Measurements from ENCODE around the gene COQ10A. TPM values are rescaled to one million over a fixed set of nuclear protein-coding genes. Genes with fewer than 3 reads are reported as not detected.

The COQ10A gene
- total RNA-seq, 2 experiments from 2014 or later = 15.3 to 17.1 TPM

GRCh38 chr12:56311003-56311402, 44.3 kb downstream of the COQ10A start:
- no peak for DNase-seq
- Mint-ChIP-seq H3K27me3 (no peaks in the 10 kb centered on the region), H3K27ac (peak overlapping the region; percentile 50), H3K4me3 (no peak overlapping the region), H3K9me3 (no peaks in the 10 kb centered on the region), H3K4me1 (peaks cover 13% of the 10 kb centered on the region), H3K36me3 (ENCODE audit: low read depth) (peaks cover 28% of the 10 kb centered on the region)
- POLR2A ChIA-PET = no interaction called here
- CTCF ChIA-PET = interaction anchor here (0.6 to 1.6 kb wide), 9 partner anchors 10 to 444 kb away, joined by 3 to 8 read pairs (median 5); partner anchors contain the start of genes PAN2, SMARCC2 and ZC3H10

- DNase-seq = no peak
- no peaks in the 10 kb centered on the region for H3K27me3 Mint-ChIP-seq
- H3K9me3 Mint-ChIP-seq = no peaks in the 10 kb centered on the region
- H3K27ac Mint-ChIP-seq = peak overlapping the region; percentile 97
- ChIA-PET CTCF (interaction anchor here (1.0 to 2.3 kb wide), 17 partner anchors 8 to 258 kb away, joined by 3 to 8 read pairs (median 6); partner anchors contain the start of genes IL23A, PAN2, SMARCC2 and SPRYD4), POLR2A (interaction anchor here (1.6 kb wide), 1 partner anchor 44 kb away, joined by 10 read pairs; the partner anchor contains the start of gene STAT2)
- peaks cover 27% of the 10 kb centered on the region for H3K36me3 Mint-ChIP-seq (ENCODE audit: low read depth)
- H3K4me3 Mint-ChIP-seq = peak overlapping the region; percentile 97
- peaks cover 24% of the 10 kb centered on the region for H3K4me1 Mint-ChIP-seq
Observed at GRCh38 chr12:56315249-56315621, 48.5 kb downstream of the COQ10A start.

- H3K27ac Mint-ChIP-seq = peak within 1 kb of the TSS; percentile 97
- peak; percentile 96 for DNase-seq
- H3K4me3 Mint-ChIP-seq = peak within 1 kb of the TSS; percentile 97
- peaks cover 23% of the 10 kb centered on the region for H3K36me3 Mint-ChIP-seq (ENCODE audit: low read depth)
- H3K4me1 Mint-ChIP-seq = peaks cover 24% of the 10 kb centered on the region
- POLR2A ChIA-PET = interaction anchor here (0.6 to 1.6 kb wide), 4 partner anchors 31 to 498 kb away, joined by 3 to 10 read pairs (median 4); partner anchors contain the start of genes ORMDL2 and STAT2
- CTCF ChIA-PET = interaction anchor here (0.6 to 2.3 kb wide), 21 partner anchors 9 to 257 kb away, joined by 3 to 8 read pairs (median 5); partner anchors contain the start of genes IL23A, PAN2, SMARCC2 and SPRYD4
- no peaks in the 10 kb centered on the region for H3K27me3 Mint-ChIP-seq
- no peaks in the 10 kb centered on the region for H3K9me3 Mint-ChIP-seq
Observed at GRCh38 chr12:56315622-56316473, 49.1 kb downstream of the COQ10A start, which contains the start of gene CNPY2. TSS of gene CNPY2 (minus strand) at chr12:56315988. CDS start at chr12:56315217, 771 bp downstream.

GRCh38 chr12:56317675-56318074, 50.9 kb downstream of the COQ10A start:
- ChIA-PET POLR2A (no interaction called here), CTCF (interaction anchor here (2.3 kb wide), 1 partner anchor 16 kb away, joined by 8 read pairs; the partner anchor contains the start of gene PAN2)
- Mint-ChIP-seq H3K27ac (no peak overlapping the region), H3K27me3 (no peaks in the 10 kb centered on the region), H3K4me1 (peaks cover 23% of the 10 kb centered on the region), H3K4me3 (no peak overlapping the region), H3K9me3 (no peaks in the 10 kb centered on the region), H3K36me3 (ENCODE audit: low read depth) (peaks cover 22% of the 10 kb centered on the region)
- no peak for DNase-seq

Other genes with a start within 250 kb of the COQ10A start
- 10 to 100 TPM; 15.7 to 17.4 TPM for gene IKZF4, start 245.9 kb upstream of the COQ10A start, total RNA-seq
- 10 to 100 TPM; 47.2 to 48.3 TPM for gene RPS26, start 225.0 kb upstream of the COQ10A start, total RNA-seq
- 1 to 10 TPM; 1.3 to 1.5 TPM for gene ERBB3, start 186.8 kb upstream of the COQ10A start, total RNA-seq
- gene PA2G4, start 162.4 kb upstream of the COQ10A start, total RNA-seq = 100 to 1,000 TPM; 244 to 289 TPM
- 1,000 to 10,000 TPM; 3,940 to 4,815 TPM for gene RPL41, start 150.3 kb upstream of the COQ10A start, total RNA-seq
- 1 to 10 TPM; 8.2 to 9.1 TPM for gene ZC3H10, start 148.7 kb upstream of the COQ10A start, total RNA-seq
- gene ESYT1, start 138.7 kb upstream of the COQ10A start, total RNA-seq = 100 to 1,000 TPM; 367 to 399 TPM
- gene MYL6B, start 114.4 kb upstream of the COQ10A start, total RNA-seq = 10 to 100 TPM; 56.6 to 63.4 TPM
- gene MYL6, start 108.6 kb upstream of the COQ10A start, total RNA-seq = 1,000 to 10,000 TPM; 1,336 to 1,525 TPM
- 100 to 1,000 TPM; 140 to 173 TPM for gene SMARCC2, start 77.5 kb upstream of the COQ10A start, total RNA-seq
- gene RNF41, start 45.0 kb upstream of the COQ10A start, total RNA-seq = 10 to 100 TPM; 30.1 to 31.6 TPM
- 10 to 100 TPM; 56.7 to 63.5 TPM for gene NABP2, start 42.6 kb upstream of the COQ10A start, total RNA-seq
- gene SLC39A5, start 36.9 kb upstream of the COQ10A start, total RNA-seq = under 1 TPM in 1 of 2 experiments, not detected in 1; 0.64 TPM
- gene ANKRD52, start 8.6 kb upstream of the COQ10A start, total RNA-seq = 10 to 100 TPM; 39.0 to 45.9 TPM
- 100 to 1,000 TPM; 177 to 201 TPM for gene CS, start 33.4 kb downstream of the COQ10A start, total RNA-seq
- gene CNPY2, start 49.0 kb downstream of the COQ10A start, total RNA-seq = 100 to 1,000 TPM in 1 of 2 experiments, 10 to 100 TPM in 1; 96.2 to 105 TPM
- 10 to 100 TPM; 76.9 to 78.9 TPM for gene PAN2, start 67.1 kb downstream of the COQ10A start, total RNA-seq
- gene IL23A, start 71.9 kb downstream of the COQ10A start, total RNA-seq = 1 to 10 TPM; 6.1 to 8.0 TPM
- 100 to 1,000 TPM; 391 to 398 TPM for gene STAT2, start 93.2 kb downstream of the COQ10A start, total RNA-seq
- gene APOF, start 95.9 kb downstream of the COQ10A start, total RNA-seq = not detected
- gene TIMELESS, start 182.5 kb downstream of the COQ10A start, total RNA-seq = 10 to 100 TPM; 59.5 to 63.6 TPM
- gene MIP, start 187.7 kb downstream of the COQ10A start, total RNA-seq = not detected
- 1 to 10 TPM; 3.8 to 3.9 TPM for gene SPRYD4, start 201.6 kb downstream of the COQ10A start, total RNA-seq
- 1 to 10 TPM; 1.1 to 1.9 TPM for gene GLS2, start 221.2 kb downstream of the COQ10A start, total RNA-seq

Data from activated CD4-positive, alpha-beta T cell treated with anti-CD3 and anti-CD28 coated beads, Interleukin-2, amount 10 ng/mL, durations not matched to agents 7 days and 5 days (primary cell).